MCF 10A (cell line): ENCODE measurements around the gene METTL13. TPM values are rescaled to one million over a fixed set of nuclear protein-coding genes. Genes with fewer than 3 reads are reported as not detected.

Experiments
- BruUV-seq: library from RNA; stranded (reverse); fragments of 400-500 nt; replicated peaks from 2 replicates; lab custom pipeline; 2021; lab: Mats Ljungman, UMichigan
- CTCF ChIA-PET: fragments of 300-600 bp; sonication (Branson Sonifier 250); formaldehyde crosslinking; extraction: SDS; loops from one replicate; lab custom pipeline; 2021; ENCODE audit warnings: antibody characterized with exemption, inconsistent platforms; lab: Yijun Ruan, JAX
- POLR2A ChIA-PET: fragments of 300-600, 350-650 bp; sonication (Branson Sonifier 250); formaldehyde crosslinking; extraction: SDS; loops from one replicate; lab custom pipeline; 2020; ENCODE audit warnings: antibody characterized with exemption, inconsistent platforms; lab: Yijun Ruan, JAX
- DNase-seq: peaks from one replicate; pipeline ENCODE4 v3.0.0-alpha.2; 2018; ENCODE audit not compliant: unreplicated experiment
- H3K27ac Mint-ChIP-seq: one replicate; pipeline ENCODE4 v1.8.0; 2022; ENCODE audit warnings: mild to moderate bottlenecking, low read depth, mixed read lengths; ENCODE audit not compliant: unreplicated experiment
- H3K27me3 Mint-ChIP-seq: one replicate; pipeline ENCODE4 v1.8.0; 2022; ENCODE audit warnings: mixed read lengths; ENCODE audit not compliant: insufficient read depth, unreplicated experiment
- H3K36me3 Mint-ChIP-seq: one replicate; pipeline ENCODE4 v1.8.0; 2022; ENCODE audit warnings: mild to moderate bottlenecking, moderate library complexity, mixed read lengths; ENCODE audit not compliant: insufficient read depth, unreplicated experiment
- H3K4me1 Mint-ChIP-seq: one replicate; pipeline ENCODE4 v1.8.0; 2022; ENCODE audit warnings: mixed read lengths; ENCODE audit not compliant: insufficient read depth, unreplicated experiment
- H3K4me3 Mint-ChIP-seq: one replicate; pipeline ENCODE4 v1.8.0; 2022; ENCODE audit warnings: mild to moderate bottlenecking, moderate library complexity, mixed read lengths; ENCODE audit not compliant: unreplicated experiment
- H3K9me3 Mint-ChIP-seq: one replicate; pipeline ENCODE4 v1.8.0; 2022; ENCODE audit warnings: mixed read lengths; ENCODE audit not compliant: unreplicated experiment
- CTCF ChIP-seq: fragments of 200-600 bp; IDR thresholded peaks from one replicate; pipeline ENCODE4 v1.8.0; 2022; ENCODE audit warnings: antibody characterized with exemption, mild to moderate bottlenecking; ENCODE audit not compliant: unreplicated experiment
- intact Hi-C: fragments of 100-400 bp; cut with micrococcal nuclease; formaldehyde crosslinking; loops from 2 replicates; pipeline ENCODE4 v1.14.1; 2022
- total RNA-seq: library from RNA; stranded (reverse); gene quantifications from 2 replicates; pipeline ENCODE4 v1.2.3, GENCODE V29; 2022

METTL13 gene
- total RNA-seq, 1 experiment from 2014 or later = 30.7 TPM

GRCh38 chr1:171739656-171740055 lies 41.8 kb upstream of the METTL13 start:
- BruUV-seq = no TSS peak
- DNase-seq = peak; percentile 35
- TF ChIP-seq CTCF = no peak
- Mint-ChIP-seq H3K27me3 (no peaks in the 10 kb centered on the region), H3K4me3 (peak overlapping the region; percentile 38), H3K36me3 (peaks cover 27% of the 10 kb centered on the region), H3K4me1 (peaks cover 45% of the 10 kb centered on the region), H3K9me3 (no peaks in the 10 kb centered on the region), H3K27ac (peak overlapping the region; percentile 98)
- intact Hi-C loops = loop anchor here (5.0 to 10.0 kb wide), 3 partner anchors 95 to 793 kb away; partner anchors contain the start of genes PRRC2C and SUCO
- ChIA-PET POLR2A (interaction anchor here (1.0 to 8.1 kb wide), 5 partner anchors 11 to 395 kb away, joined by 3 to 307 read pairs (median 27); partner anchors contain the start of gene METTL13), CTCF (interaction anchor here (0.5 to 10.0 kb wide), 9 partner anchors 8 to 974 kb away, joined by 3 to 63 read pairs (median 5); no protein-coding TSS in a partner anchor)

GRCh38 chr1:171740356-171740863 lies 41.0 kb upstream of the METTL13 start:
- TF ChIP-seq CTCF = no peak
- no peaks in the 10 kb centered on the region for H3K27me3 Mint-ChIP-seq
- intact Hi-C loops = loop anchor here (5.0 to 10.0 kb wide), 3 partner anchors 96 to 792 kb away; partner anchors contain the start of genes PRRC2C and SUCO
- no peak for DNase-seq
- H3K4me3 Mint-ChIP-seq = peak overlapping the region; percentile 87
- CTCF ChIA-PET = interaction anchor here (0.7 to 10.0 kb wide), 14 partner anchors 8 to 975 kb away, joined by 3 to 63 read pairs (median 6); partner anchors contain the start of genes FMO4, METTL13 and PRRC2C
- POLR2A ChIA-PET = interaction anchor here (0.7 to 8.1 kb wide), 13 partner anchors 8 to 1974 kb away, joined by 4 to 307 read pairs (median 21); partner anchors contain the start of genes DNM3, KLHL20, METTL13 and PRRC2C
- peaks cover 45% of the 10 kb centered on the region for H3K4me1 Mint-ChIP-seq
- H3K36me3 Mint-ChIP-seq = peaks cover 20% of the 10 kb centered on the region
- no peaks in the 10 kb centered on the region for H3K9me3 Mint-ChIP-seq
- H3K27ac Mint-ChIP-seq = peak overlapping the region; percentile 98
- no TSS peak for BruUV-seq

GRCh38 chr1:171740987-171741871 lies 40.2 kb upstream of the METTL13 start:
- Mint-ChIP-seq H3K27ac (peak overlapping the region; percentile 98), H3K4me1 (peaks cover 45% of the 10 kb centered on the region), H3K4me3 (peak overlapping the region; percentile 87), H3K9me3 (no peaks in the 10 kb centered on the region), H3K36me3 (peaks cover 11% of the 10 kb centered on the region), H3K27me3 (no peaks in the 10 kb centered on the region)
- no TSS peak for BruUV-seq
- POLR2A ChIA-PET = interaction anchor here (0.6 to 8.1 kb wide), 25 partner anchors 9 to 1974 kb away, joined by 3 to 307 read pairs (median 5); partner anchors contain the start of genes DNM3, KLHL20, METTL13 and PRRC2C
- DNase-seq = peak; percentile 48
- CTCF ChIA-PET = interaction anchor here (0.6 to 10.0 kb wide), 16 partner anchors 9 to 702 kb away, joined by 3 to 63 read pairs (median 5); partner anchors contain the start of genes FMO4, METTL13, MYOC and PRRC2C
- peak; percentile 25 for TF ChIP-seq CTCF
- intact Hi-C loops = loop anchor here (5.0 to 10.0 kb wide), 3 partner anchors 96 to 791 kb away; partner anchors contain the start of genes PRRC2C and SUCO
